ENCODE measurements around the gene CASP12. TPM values are rescaled to one million over a fixed set of nuclear protein-coding genes. Genes with fewer than 3 reads are reported as not detected.

Gene CASP12
- total and polyA plus RNA-seq, 2 donors from 2014 or later = 0.45 to 0.91 TPM

DNA sequence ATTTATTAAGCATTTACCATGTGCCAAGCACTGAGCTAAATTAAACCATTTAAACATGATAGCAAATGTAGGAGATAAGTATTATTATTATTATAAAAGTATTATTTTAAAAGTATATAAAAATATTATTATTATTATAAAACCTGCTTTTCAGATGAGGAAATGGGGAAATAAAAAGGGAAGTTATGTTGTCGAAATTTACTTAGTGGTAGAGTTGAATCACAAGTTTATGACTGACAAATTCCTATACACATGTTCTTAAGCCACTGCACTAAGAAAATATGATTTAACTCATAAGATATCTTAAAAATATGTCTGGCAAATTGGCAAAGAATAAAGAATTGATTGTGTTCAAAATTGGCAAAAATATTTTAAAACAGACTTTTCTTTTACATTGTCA lies 53.8 kb downstream of the CASP12 start:
- TF ChIP-seq, protein P1, sequence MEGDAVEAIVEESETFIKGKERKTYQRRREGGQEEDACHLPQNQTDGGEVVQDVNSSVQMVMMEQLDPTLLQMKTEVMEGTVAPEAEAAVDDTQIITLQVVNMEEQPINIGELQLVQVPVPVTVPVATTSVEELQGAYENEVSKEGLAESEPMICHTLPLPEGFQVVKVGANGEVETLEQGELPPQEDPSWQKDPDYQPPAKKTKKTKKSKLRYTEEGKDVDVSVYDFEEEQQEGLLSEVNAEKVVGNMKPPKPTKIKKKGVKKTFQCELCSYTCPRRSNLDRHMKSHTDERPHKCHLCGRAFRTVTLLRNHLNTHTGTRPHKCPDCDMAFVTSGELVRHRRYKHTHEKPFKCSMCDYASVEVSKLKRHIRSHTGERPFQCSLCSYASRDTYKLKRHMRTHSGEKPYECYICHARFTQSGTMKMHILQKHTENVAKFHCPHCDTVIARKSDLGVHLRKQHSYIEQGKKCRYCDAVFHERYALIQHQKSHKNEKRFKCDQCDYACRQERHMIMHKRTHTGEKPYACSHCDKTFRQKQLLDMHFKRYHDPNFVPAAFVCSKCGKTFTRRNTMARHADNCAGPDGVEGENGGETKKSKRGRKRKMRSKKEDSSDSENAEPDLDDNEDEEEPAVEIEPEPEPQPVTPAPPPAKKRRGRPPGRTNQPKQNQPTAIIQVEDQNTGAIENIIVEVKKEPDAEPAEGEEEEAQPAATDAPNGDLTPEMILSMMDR (IDR thresholded peaks at IDR 0.05; ENCODE audit: borderline replicate concordance, extremely low read depth, insufficient read depth) = no peak
- Histone ChIP-seq H3K4me1 (ENCODE audit: control insufficient read depth in 2 of 3, insufficient read depth in 2 of 3, low read depth in 1 of 3, low read length in 3 of 3) (no peaks in the 10 kb centered on the region), H3K36me3 (ENCODE audit: control insufficient read depth in 2 of 3, insufficient read depth in 3 of 3, low read length in 3 of 3) (no peaks in the 10 kb centered on the region), H3K9me3 (ENCODE audit: control insufficient read depth in 2 of 3, insufficient read depth in 1 of 3, low read length in 3 of 3) (no peaks in the 10 kb centered on the region), H3K9ac (ENCODE audit: low read length in 3 of 3) (no peak overlapping the region), H3K27ac (ENCODE audit: low read depth in 2 of 2, low read length in 2 of 2) (no peak overlapping the region), H3K27me3 (ENCODE audit: control insufficient read depth, insufficient read depth, low read length) (no peaks in the 10 kb centered on the region), H3K4me3 (ENCODE audit: low read length in 3 of 3) (no peak overlapping the region)
- DNase-seq = no peak
- intact Hi-C loops (cut with DNase I) = no loop called here
- peak; percentile 79 for FAIRE-seq

DNA sequence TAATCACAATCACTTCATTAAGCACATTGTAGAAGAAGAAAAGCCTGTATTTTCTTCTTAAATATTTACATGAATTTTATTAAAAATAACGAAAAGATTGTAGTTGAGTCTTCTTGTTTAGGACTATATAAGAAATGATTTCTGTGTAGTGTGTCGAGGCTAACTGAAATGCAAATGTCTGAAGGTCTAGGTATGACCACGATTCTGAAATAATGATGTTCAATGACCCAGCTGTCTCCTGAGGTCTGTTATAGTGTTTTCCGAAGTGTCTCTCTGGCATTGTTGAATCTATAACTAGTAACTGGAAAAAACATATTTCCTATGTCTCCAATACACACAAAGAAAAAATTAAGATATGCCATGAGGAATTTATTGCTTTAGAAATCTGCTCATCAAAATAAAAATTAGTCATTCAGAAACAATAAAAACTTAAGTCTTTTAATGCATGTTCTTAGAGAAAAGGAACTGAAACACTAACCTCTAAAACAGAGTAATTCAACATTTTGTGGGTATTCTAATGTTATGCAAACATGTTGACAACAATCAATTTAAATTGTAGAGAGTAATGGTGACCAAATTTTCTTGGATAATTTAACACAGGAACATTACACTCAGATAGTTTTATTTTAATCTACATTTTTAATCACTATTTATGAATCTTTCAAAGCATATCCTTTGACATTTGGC lies 55.0 kb downstream of the CASP12 start:
- DNase-seq = no peak
- peak; percentile 27 for FAIRE-seq
- no peaks in the 10 kb centered on the region for H3K4me1 ChIP-seq (ENCODE audit: control insufficient read depth in 2 of 3, insufficient read depth in 2 of 3, low read depth in 1 of 3, low read length in 3 of 3)
- intact Hi-C loops (cut with DNase I) = no loop called here
- no peak overlapping the region for H3K4me3 ChIP-seq (ENCODE audit: low read length in 3 of 3)
- no peaks in the 10 kb centered on the region for H3K36me3 ChIP-seq (ENCODE audit: control insufficient read depth in 2 of 3, insufficient read depth in 3 of 3, low read length in 3 of 3)
- H3K9me3 ChIP-seq (ENCODE audit: control insufficient read depth in 2 of 3, insufficient read depth in 1 of 3, low read length in 3 of 3) = peaks cover 0 to 7% (median 0%) of the 10 kb centered on the region in 3 donors
- H3K27ac ChIP-seq (ENCODE audit: low read depth in 2 of 2, low read length in 2 of 2) = no peak overlapping the region
- TF ChIP-seq, protein P1 (IDR thresholded peaks at IDR 0.05; ENCODE audit: borderline replicate concordance, extremely low read depth, insufficient read depth) = no peak
- H3K27me3 ChIP-seq (ENCODE audit: control insufficient read depth, insufficient read depth, low read length) = no peaks in the 10 kb centered on the region
- no peak overlapping the region for H3K9ac ChIP-seq (ENCODE audit: low read length in 3 of 3)

DNA sequence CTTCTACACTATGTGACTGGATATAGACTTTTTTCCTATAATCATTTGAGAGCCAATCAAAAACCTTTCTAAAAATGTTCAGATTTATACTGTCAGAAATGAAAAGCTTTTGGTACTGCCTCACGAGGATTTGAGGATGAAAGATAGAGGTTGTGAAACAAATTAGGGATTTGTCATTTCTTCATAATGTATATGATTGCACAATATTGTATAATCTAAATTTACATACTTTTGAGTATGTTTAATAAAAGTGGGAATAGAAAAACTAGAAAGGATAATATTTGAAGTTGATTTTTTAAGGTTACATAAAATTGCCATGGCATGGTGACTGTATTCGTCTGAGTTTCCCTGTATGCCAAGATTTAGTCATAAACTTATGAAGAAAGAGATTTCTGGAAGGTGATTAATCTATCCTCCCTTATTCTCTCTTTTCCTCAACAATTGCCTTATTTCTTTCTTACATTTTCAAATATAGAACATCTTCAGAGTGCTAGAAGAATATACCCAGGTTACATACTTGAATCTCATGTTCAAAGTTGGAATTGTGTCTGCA lies 56.2 kb downstream of the CASP12 start:
- no peak for FAIRE-seq
- H3K4me3 ChIP-seq (ENCODE audit: low read length in 3 of 3) = no peak overlapping the region

More for the DNA sequence above, 56.2 kb downstream of the CASP12 start:
- TF ChIP-seq, protein P1 (IDR thresholded peaks at IDR 0.05; ENCODE audit: borderline replicate concordance, extremely low read depth, insufficient read depth) = no peak
- H3K27ac ChIP-seq (ENCODE audit: low read depth in 2 of 2, low read length in 2 of 2) = no peak overlapping the region
- H3K9ac ChIP-seq (ENCODE audit: low read length in 3 of 3) = no peak overlapping the region
- intact Hi-C loops (cut with DNase I) = no loop called here
- H3K9me3 ChIP-seq (ENCODE audit: control insufficient read depth in 2 of 3, insufficient read depth in 1 of 3, low read length in 3 of 3) = peaks cover 0 to 7% (median 0%) of the 10 kb centered on the region in 3 donors
- no peaks in the 10 kb centered on the region for H3K27me3 ChIP-seq (ENCODE audit: control insufficient read depth, insufficient read depth, low read length)
- DNase-seq = no peak
- H3K4me1 ChIP-seq (ENCODE audit: control insufficient read depth in 2 of 3, insufficient read depth in 2 of 3, low read depth in 1 of 3, low read length in 3 of 3) = no peaks in the 10 kb centered on the region
- no peaks in the 10 kb centered on the region for H3K36me3 ChIP-seq (ENCODE audit: control insufficient read depth in 2 of 3, insufficient read depth in 3 of 3, low read length in 3 of 3)

Measured in kidney (tissue), 14 donors.